H54 (cell line): ENCODE data around the gene PHF19.

ENCODE experiments used
- DNase-seq: peaks from one replicate; pipeline ENCODE4 v3.0.0; 2011; ENCODE audit warnings: low spot score, mixed read lengths; ENCODE audit not compliant: insufficient read length
- FAIRE-seq: peaks from 3 replicates; lab custom pipeline; 2011; peaks lifted over from hg19 to GRCh38; lab: Jason Lieb, UNC
- POLR2A ChIP-seq: IDR thresholded peaks from 2 replicates; pipeline ENCODE4 v1.6.1; 2011; ENCODE audit warnings: low read depth, mild to moderate bottlenecking, low read length

PHF19 gene

DNA sequence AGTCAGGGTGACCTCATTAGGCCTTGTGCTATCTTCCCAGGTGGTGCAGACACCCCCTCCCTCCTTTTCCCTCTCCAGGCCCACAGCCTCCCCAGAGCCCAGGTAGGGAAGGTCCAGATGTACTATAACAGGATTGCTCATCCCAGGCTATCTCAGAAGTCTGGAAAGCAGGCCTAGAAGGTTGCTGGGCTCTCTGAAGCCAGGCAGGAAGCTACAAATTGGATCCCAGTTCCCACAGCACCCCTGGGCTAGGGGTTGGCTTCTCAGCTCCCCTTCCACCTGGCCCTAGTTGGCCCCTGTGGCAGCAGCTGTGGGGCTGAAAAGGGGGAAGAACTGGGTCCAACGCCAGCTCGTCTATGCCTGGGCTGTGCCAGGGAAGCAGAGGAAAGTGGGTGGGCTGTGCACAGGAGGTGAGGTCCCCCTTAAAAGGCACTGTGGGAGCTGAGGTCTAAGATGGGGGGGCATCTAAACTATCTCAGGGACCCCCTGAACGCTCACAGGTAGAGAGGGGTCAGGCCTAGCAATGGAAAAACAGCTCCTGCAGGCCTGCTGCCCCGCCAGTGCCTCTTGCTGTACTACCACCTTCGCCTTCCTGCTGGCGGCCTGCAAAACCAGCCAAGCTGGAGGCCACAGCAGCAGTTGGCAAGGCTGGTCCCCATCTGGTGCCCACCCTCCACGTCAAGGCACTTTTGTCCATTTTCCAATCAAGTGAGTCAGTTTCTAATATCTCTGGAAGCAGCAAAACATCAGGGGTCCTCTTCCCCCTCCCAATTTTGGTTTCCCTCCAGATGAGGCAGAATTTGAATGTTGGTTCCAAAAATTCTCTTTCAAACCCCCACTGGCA is 20.9 kb downstream of the PHF19 start:
- DNase-seq (no peak), FAIRE-seq (no peak)
- TF ChIP-seq POLR2A, result no peak

DNA sequence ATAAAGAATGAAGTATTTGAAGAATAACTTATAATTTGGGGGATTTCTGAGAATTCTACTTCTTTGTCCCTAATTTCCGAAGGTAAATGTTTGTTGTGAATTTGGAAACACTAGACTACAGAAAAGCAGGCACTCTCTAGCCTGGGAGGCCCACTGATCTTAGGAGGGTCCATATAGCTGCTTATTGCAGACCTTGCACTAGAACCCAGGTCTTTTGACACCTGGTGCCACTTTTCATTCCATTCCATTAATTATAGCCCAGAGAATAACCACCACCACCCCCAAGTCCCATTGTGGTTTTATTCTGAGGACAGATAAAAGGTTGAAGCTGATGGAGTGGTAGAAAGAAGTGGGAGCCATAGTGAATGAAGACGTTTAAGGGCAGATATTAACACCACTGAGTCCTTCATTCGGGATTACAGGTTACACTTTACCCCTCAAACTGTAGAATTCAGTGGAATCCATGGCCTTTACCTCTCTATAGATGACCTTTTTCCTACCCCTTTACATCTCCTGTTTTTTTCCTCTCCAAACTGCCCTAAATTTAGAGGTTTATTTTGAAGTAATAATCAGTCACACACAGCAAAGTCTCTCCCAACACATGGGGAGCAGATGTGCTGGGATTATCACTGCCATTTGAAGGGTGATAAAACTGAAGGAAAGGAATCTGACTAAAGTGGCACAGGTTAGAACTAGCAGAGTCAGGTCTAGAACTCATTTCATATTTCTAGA is 22.2 kb downstream of the PHF19 start:
- DNase-seq (no peak), FAIRE-seq (no peak)
- no peak for TF ChIP-seq POLR2A

GRCh38 chr9:120853198-120853597 is 23.8 kb downstream of the PHF19 start:
- DNase-seq (no peak), FAIRE-seq (no peak)
- TF ChIP-seq POLR2A, result no peak

GRCh38 chr9:120852240-120853010 is 24.6 kb downstream of the PHF19 start:
- no peak for FAIRE-seq
- DNase-seq, result no peak
- no peak for TF ChIP-seq POLR2A

DNA sequence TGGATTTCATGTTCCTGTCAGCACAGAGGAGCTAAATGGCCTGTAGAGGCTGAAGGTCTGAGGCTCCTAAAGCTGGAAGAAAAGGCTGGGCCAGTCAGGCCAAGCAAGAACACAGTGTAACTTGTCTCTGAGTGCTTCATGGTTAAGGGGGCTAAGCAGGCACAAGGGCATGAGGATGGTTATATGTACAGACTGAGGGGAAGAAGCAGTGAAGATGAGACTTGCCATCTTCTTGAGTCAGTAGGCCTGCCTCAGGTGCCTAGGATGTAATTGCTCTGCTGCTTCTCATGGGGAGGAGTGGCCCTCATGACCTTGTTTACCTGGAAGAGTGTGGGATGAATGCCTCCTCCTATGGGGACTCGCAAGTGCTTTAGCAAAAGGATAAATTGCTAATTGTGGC is 25.5 kb downstream of the PHF19 start:
- TF ChIP-seq POLR2A, result no peak
- DNase-seq, result no peak
- no peak for FAIRE-seq

GRCh38 chr9:120850315-120850714 is 26.7 kb downstream of the PHF19 start:
- FAIRE-seq (no peak), DNase-seq (no peak)
- no peak for TF ChIP-seq POLR2A

DNA sequence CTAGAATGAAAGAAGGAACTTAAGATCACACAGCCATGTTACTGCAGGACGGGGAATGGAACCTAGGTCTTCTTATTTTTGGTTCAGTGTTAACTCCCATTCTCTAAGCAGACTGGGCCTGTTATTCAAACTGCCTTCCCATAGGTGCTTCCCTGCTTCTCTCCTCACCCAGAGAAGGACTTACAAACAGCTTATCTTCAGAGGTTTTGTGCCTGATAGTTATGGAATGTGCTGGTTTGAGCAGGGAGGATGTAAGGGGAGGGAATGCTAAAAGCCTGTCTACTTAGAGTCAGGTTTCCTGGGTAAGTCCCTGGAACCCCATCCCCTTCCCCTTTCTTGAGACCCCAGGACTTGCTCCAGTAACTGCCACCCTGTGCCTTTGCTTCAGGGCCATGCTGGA is 30.1 kb downstream of the PHF19 start:
- TF ChIP-seq POLR2A, result no peak
- DNase-seq (no peak), FAIRE-seq (no peak)

DNA sequence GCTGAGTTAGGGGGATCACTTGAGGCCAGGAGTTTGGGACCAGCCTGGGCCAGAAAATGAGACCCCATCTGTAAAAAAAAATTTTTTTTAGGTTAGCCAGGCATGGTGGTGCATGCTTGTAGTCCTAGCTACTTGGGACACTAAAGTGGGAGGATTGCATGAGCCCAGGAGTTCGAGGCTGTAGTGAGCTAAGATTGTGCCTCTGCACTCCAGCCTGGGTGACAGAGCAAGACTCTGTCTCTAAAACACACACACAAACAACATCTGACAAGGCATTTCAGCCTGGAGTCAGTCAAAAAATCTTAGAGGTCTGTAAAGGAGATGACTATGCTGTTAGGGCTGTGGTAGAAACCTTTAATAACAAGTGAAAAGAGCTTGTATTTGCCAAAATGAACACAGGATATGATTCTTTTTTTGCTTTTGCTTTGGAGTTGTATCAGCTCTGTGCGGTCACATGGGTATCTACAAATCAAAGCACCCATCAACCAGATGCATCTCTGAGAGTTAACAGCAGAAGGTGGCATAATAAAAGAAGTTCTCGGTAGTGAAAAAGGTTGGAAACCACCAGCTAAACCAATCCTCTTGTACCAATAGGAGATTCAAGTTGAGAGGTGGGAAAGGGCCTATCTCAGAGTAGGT is 30.6 kb downstream of the PHF19 start:
- no peak for TF ChIP-seq POLR2A
- no peak for DNase-seq
- FAIRE-seq, result no peak

- no peak for DNase-seq
- FAIRE-seq, result peak; percentile 15
- TF ChIP-seq POLR2A, result no peak
These were observed 31.7 kb downstream of the PHF19 start for GRCh38 chr9:120845255-120845654.

GRCh38 chr9:120842685-120843485 is 34.1 kb downstream of the PHF19 start, which contains the start of gene PSMD5:
Gene PSMD5, minus strand, starts transcription at chr9:120842922. Its CDS starts 13 bp downstream, at chr9:120842909.
- FAIRE-seq (peak; percentile 89), DNase-seq (peak; percentile 99)
- peak; percentile 93 for TF ChIP-seq POLR2A

DNA sequence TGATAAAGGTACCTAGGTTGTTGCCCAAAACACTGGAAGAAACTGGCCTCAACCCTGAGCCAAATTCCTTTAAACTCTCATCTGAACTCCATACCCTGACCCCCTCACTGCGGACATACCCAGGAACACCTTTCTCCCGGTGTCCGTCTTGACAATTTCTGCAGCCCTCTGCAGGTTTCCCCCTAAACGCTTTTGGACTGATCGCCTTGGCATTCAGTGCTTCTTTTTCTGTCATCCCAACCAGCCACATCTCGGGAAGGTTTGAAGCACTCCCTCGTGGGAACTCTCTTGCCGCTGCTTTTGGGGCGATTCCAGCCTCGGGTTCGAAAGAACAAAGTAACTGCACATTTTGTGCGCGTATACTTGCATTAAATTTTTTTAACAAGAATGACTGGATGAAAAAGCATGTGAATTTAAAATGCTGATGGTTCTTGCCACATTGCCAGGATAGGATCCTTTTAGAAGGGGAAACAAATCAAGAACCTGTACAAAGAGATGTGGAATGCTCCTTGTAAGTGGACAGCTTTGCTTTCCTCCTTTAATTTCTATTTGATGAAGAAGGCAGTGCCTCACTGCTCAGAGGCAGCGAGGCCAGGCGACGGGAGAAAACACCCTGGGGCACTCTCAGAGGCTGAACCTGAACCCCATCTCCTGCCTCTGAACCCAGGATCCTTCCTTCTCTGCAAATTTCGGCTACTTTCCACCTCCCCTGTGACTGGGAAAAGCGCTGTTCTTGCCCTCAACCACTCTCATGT is 34.9 kb downstream of the PHF19 start:
- no peak for TF ChIP-seq POLR2A
- no peak for DNase-seq
- FAIRE-seq, result no peak

DNA sequence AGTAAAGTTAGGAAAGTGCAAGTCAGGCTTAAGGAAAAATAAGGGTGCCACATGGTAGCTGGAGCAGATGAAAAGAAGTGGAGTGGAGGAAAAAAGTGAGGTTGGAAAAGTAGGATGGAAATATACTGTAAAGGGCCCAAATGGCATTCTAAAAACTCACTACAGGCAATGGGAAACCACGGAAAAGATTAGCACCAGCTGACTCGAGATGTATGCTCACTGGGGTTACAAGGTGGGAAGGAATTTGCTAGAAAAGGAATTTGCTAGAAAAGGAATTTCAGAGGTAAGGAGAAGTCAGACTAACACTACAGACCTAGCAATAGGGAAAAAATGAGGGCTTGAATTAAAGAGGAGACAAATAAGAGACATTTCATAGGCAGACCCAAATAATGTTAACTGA is 37.8 kb downstream of the PHF19 start:
- no peak for DNase-seq
- no peak for FAIRE-seq
- no peak for TF ChIP-seq POLR2A
